Fibroblast of skin of right quadriceps (primary cell): Measurements from ENCODE around the gene IL10RA.

Experiments used
- DNase-seq: peaks from one replicate; pipeline ENCODE4 v3.0.0-alpha.2; 2013

The IL10RA gene

GRCh38 chr11:118008271-118008911, 22.2 kb downstream of the IL10RA start:
- no peak for DNase-seq

- DNase-seq = no peak
These were observed 23.9 kb downstream of the IL10RA start for GRCh38 chr11:118009864-118010737.

GRCh38 chr11:118010738-118011461, 24.7 kb downstream of the IL10RA start:
- no peak for DNase-seq

- no peak for DNase-seq
These were observed 26.0 kb downstream of the IL10RA start for GRCh38 chr11:118012083-118012669.

- DNase-seq = no peak
These were observed 27.8 kb downstream of the IL10RA start for GRCh38 chr11:118014022-118014421.

- DNase-seq = no peak
These were observed 29.2 kb downstream of the IL10RA start for GRCh38 chr11:118015385-118015841.

GRCh38 chr11:118016104-118016503, 29.9 kb downstream of the IL10RA start:
- no peak for DNase-seq

- DNase-seq = no peak
These were observed 30.9 kb downstream of the IL10RA start for GRCh38 chr11:118017111-118017510.

GRCh38 chr11:118017631-118018315, 31.6 kb downstream of the IL10RA start:
- no peak for DNase-seq

GRCh38 chr11:118018401-118018800, 32.2 kb downstream of the IL10RA start:
- no peak for DNase-seq

GRCh38 chr11:118021146-118021545, 35.0 kb downstream of the IL10RA start:
- no peak for DNase-seq

- no peak for DNase-seq
These were observed 41.5 kb downstream of the IL10RA start for GRCh38 chr11:118027694-118028093.

GRCh38 chr11:118028626-118029025, 42.4 kb downstream of the IL10RA start:
- DNase-seq = no peak

- no peak for DNase-seq
These were observed 47.2 kb downstream of the IL10RA start for GRCh38 chr11:118033443-118033842.

- DNase-seq = no peak
These were observed 55.9 kb downstream of the IL10RA start for GRCh38 chr11:118042141-118042540.

GRCh38 chr11:118042796-118043195, 56.6 kb downstream of the IL10RA start:
- no peak for DNase-seq

- DNase-seq = no peak
These were observed 59.0 kb downstream of the IL10RA start for GRCh38 chr11:118045191-118045590.

GRCh38 chr11:118046051-118046963, 60.1 kb downstream of the IL10RA start:
- no peak for DNase-seq

- no peak for DNase-seq
These were observed 60.9 kb downstream of the IL10RA start for GRCh38 chr11:118046964-118047700.

- no peak for DNase-seq
These were observed 61.6 kb downstream of the IL10RA start for GRCh38 chr11:118047749-118048148.
